ENCODE measurements around the gene RGS11.

DNA sequence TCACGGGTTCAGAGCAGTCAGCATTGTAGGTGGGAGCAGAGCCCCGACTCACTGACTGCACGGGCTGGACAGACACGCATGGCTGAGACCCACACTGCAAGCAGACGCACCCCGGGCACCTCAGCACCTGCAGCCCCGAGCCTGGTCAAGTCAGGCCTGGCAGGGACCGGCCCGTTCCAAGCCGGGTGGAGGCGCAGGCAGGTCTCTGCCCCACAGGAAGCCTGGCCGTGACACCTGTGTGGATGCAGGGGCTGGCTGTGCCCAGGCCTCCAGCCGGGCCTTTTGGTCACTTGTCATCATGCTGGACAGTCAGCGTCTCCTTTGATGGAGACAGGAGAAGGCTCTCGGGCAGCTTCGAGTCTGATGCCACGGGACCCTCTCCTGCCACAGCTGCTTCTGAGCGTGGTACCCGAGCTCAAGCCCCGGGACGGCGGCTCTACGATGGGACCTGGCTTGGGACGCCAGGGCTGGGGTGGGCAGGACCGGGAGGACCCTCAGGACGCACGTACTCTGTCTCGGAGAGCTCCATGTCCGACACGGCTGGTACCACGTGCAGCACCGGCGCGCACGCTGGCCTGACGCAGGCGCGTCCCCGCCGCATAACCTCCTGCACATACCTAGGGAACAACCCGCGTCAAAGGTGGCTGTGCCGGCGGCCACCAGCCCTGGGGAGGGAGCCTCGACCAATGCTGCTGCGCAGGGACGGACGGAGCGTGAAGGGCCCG, 15.1 kb upstream of the RGS11 start:
- TF ChIP-seq, protein P1, sequence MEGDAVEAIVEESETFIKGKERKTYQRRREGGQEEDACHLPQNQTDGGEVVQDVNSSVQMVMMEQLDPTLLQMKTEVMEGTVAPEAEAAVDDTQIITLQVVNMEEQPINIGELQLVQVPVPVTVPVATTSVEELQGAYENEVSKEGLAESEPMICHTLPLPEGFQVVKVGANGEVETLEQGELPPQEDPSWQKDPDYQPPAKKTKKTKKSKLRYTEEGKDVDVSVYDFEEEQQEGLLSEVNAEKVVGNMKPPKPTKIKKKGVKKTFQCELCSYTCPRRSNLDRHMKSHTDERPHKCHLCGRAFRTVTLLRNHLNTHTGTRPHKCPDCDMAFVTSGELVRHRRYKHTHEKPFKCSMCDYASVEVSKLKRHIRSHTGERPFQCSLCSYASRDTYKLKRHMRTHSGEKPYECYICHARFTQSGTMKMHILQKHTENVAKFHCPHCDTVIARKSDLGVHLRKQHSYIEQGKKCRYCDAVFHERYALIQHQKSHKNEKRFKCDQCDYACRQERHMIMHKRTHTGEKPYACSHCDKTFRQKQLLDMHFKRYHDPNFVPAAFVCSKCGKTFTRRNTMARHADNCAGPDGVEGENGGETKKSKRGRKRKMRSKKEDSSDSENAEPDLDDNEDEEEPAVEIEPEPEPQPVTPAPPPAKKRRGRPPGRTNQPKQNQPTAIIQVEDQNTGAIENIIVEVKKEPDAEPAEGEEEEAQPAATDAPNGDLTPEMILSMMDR (conservative IDR thresholded peaks at IDR 0.05 in 1 of 2, IDR thresholded peaks at IDR 0.05 in 1 of 2; ENCODE audit: extremely low read depth in 1 of 2, insufficient read depth in 1 of 2, low read depth in 1 of 2, low read length in 2 of 2), result no peak
- TF ChIP-seq EZH2 (IDR thresholded peaks at IDR 0.05; ENCODE audit: borderline replicate concordance, low read length), result no peak
